ENCODE data around the gene EFEMP1. TPM values are rescaled to one million over a fixed set of nuclear protein-coding genes. Genes with fewer than 3 reads are reported as not detected.

EFEMP1 gene
- total and polyA plus RNA-seq, 2 of the 13 experiments (the other 11 are each of a cell fraction or from before 2014, with no cell fraction given), result not detected

GRCh38 chr2:55839182-55839819 is 84.3 kb downstream of the EFEMP1 start:
- no peak overlapping the region for H3K9ac ChIP-seq (ENCODE audit: insufficient read depth, low read depth, low read length)
- FAIRE-seq, result peak; percentile 93
- peak; percentile 91 for DNase-seq (ENCODE audit: low spot score)
- intact Hi-C loops (cut with micrococcal nuclease; ENCODE audit: unreplicated experiment) (no loop called here), in situ Hi-C loops (cut with HindIII; ENCODE audit: extremely low pct_ligation_motif_present, low pct_unique_long_range_greater_than_20kb) (no loop called here)
- no peaks in the 10 kb centered on the region for H3K36me3 ChIP-seq (replicated peaks in 1 of 2; ENCODE audit: control insufficient read depth in 1 of 2, insufficient read depth in 2 of 2, low read length in 2 of 2)
- POLR2A ChIA-PET, result no interaction called here
- peak overlapping the region; percentile 58 for H3K4me2 ChIP-seq (ENCODE audit: low read depth, low read length)
- H4K20me1 ChIP-seq (ENCODE audit: insufficient read depth, low read length), result no peaks in the 10 kb centered on the region
- H3K4me1 ChIP-seq (ENCODE audit: insufficient read depth, low read length), result peaks cover 52% of the 10 kb centered on the region
- no peaks in the 10 kb centered on the region for H3K79me2 ChIP-seq (ENCODE audit: insufficient read depth, low read length)
- no peak overlapping the region for H3K27ac ChIP-seq (ENCODE audit: extremely low read length, insufficient read depth, low read length)
- peak overlapping the region in 1 of 3 experiments; percentile 22; a peak in 1 of 6 replicates for H3K4me3 ChIP-seq (replicated peaks in 1 of 3; ENCODE audit: insufficient read depth in 1 of 3, low read depth in 2 of 3, low read length in 3 of 3)
- peak; percentile 97 for ATAC-seq
- H3K9me3 ChIP-seq (ENCODE audit: low read length), result no peaks in the 10 kb centered on the region
- CTCF ChIA-PET (ENCODE audit: low intra/inter-chr PET ratio, low total read pairs), result no interaction called here
- peaks cover 0 to 9% of the 10 kb centered on the region in 2 experiments; a peak in 2 of 5 replicates for H3K27me3 ChIP-seq (ENCODE audit: control insufficient read depth in 1 of 2, insufficient read depth in 2 of 2, low read length in 2 of 2)
- H2AFZ ChIP-seq (ENCODE audit: low read length), result no peak overlapping the region
- no TSS peak for BruUV-seq (replicated peaks)
- WGBS (ENCODE audit: low lambda C conversion rate), result 3% methylated on average over 7 of the region's 7 CpGs
- 0 out of 2 replicates have a peak, but pooled peaks have one; percentile 61 for TF ChIP-seq KDM4B (CRISPR knock-in tag; IDR thresholded peaks at IDR 0.05)
- TF ChIP-seq ZNF574 (CRISPR knock-in tag; IDR thresholded peaks at IDR 0.05), result peak; percentile 20; the same call in 1 of the 2 replicates
- TF ChIP-seq ZSCAN29 (CRISPR knock-in tag; conservative IDR thresholded peaks at IDR 0.05), result 0 out of 2 replicates have a peak, but pooled peaks have one; percentile 43
- TF ChIP-seq, protein P1, sequence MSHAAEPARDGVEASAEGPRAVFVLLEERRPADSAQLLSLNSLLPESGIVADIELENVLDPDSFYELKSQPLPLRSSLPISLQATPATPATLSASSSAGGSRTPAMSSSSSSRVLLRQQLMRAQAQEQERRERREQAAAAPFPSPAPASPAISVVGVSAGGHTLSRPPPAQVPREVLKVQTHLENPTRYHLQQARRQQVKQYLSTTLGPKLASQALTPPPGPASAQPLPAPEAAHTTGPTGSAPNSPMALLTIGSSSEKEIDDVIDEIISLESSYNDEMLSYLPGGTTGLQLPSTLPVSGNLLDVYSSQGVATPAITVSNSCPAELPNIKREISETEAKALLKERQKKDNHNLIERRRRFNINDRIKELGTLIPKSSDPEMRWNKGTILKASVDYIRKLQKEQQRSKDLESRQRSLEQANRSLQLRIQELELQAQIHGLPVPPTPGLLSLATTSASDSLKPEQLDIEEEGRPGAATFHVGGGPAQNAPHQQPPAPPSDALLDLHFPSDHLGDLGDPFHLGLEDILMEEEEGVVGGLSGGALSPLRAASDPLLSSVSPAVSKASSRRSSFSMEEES (CRISPR knock-in tag; IDR thresholded peaks at IDR 0.05), result 0 out of 2 replicates have a peak, but pooled peaks have one; percentile 54
- TF ChIP-seq WIZ (CRISPR knock-in tag; IDR thresholded peaks at IDR 0.05), result no peak
- peak; percentile 70; the same call in 1 of the 2 replicates for TF ChIP-seq ZNF264 (CRISPR knock-in tag; IDR thresholded peaks at IDR 0.05)
- TF ChIP-seq NKX3-1 (CRISPR knock-in tag; IDR thresholded peaks at IDR 0.05), result peak; percentile 95
- peak; percentile 38 for TF ChIP-seq SKIL (CRISPR knock-in tag; IDR thresholded peaks at IDR 0.05; ENCODE audit: borderline replicate concordance)
- TF ChIP-seq HOMEZ (CRISPR knock-in tag; IDR thresholded peaks at IDR 0.05; ENCODE audit: low read depth), result peak; percentile 78; the same call in 1 of the 2 replicates
- TF ChIP-seq NCOA2 (CRISPR knock-in tag; IDR thresholded peaks at IDR 0.05), result peak; percentile 82
- TF ChIP-seq ZNF232 (CRISPR knock-in tag; IDR thresholded peaks at IDR 0.05; ENCODE audit: borderline replicate concordance), result no peak
- peak; percentile 90 for TF ChIP-seq SOX5 (CRISPR knock-in tag; IDR thresholded peaks at IDR 0.05; ENCODE audit: borderline replicate concordance)
- peak; percentile 57; the same call in 1 of the 2 replicates for TF ChIP-seq POGZ (CRISPR knock-in tag; IDR thresholded peaks at IDR 0.05)
- TF ChIP-seq ZNF792 (CRISPR knock-in tag; IDR thresholded peaks at IDR 0.05), result peak; percentile 68; the same call in 1 of the 2 replicates
